Upper lobe of left lung (tissue), 4 donors: ENCODE results near the gene MFAP4.

Experiments
- CTCF ChIP-seq, 6 experiments: fragments of 450-650 bp in 4 of 6; fragments of 200-600 bp in 2 of 6; sonication (generic) in 2 of 6; IDR thresholded peaks; one replicate each; pipeline ENCODE4 v1.5.1; 2016 to 2019; ENCODE audit warnings: antibody characterized with exemption in 6 of 6
- EP300 ChIP-seq, 4 donors: sonication (generic); formaldehyde crosslinking; IDR thresholded peaks; one replicate each; pipeline ENCODE4 v1.5.1; 2017; ENCODE audit warnings: antibody characterized with exemption in 4 of 4, control low read depth in 2 of 4
- POLR2A ChIP-seq, 4 donors: fragments of 450-650 bp; IDR thresholded peaks; one replicate each; pipeline ENCODE4 v1.5.1; 2016 to 2017; ENCODE audit warnings: antibody characterized with exemption in 4 of 4, mild to moderate bottlenecking in 2 of 4

GRCh38 chr17:19414396-19415280 is 27.6 kb upstream of the MFAP4 start:
- TF ChIP-seq POLR2A (IDR thresholded peaks at IDR 0.05), result no peak
- TF ChIP-seq CTCF (IDR thresholded peaks at IDR 0.05), result no peak
- TF ChIP-seq EP300 (IDR thresholded peaks at IDR 0.05), result no peak
